GM23338 (cell line): ENCODE data around the gene ITCH. TPM values are rescaled to one million over a fixed set of nuclear protein-coding genes. Genes with fewer than 3 reads are reported as not detected.

Experiments
- ATAC-seq: fragments of 200-7000 bp; cut with Tn5 transposase; 3 replicates; pipeline ENCODE4 v1.9.1; 2020
- DNase-seq: peaks from one replicate; pipeline ENCODE4 v3.0.0-alpha.2; 2015; ENCODE audit warnings: low spot score
- H2AFZ ChIP-seq: fragments of 200-600 bp; sonication (generic); 2 replicates; pipeline ENCODE4 v1.8.0; 2016; ENCODE audit warnings: antibody characterized with exemption, mild to moderate bottlenecking, moderate library complexity
- H3F3A ChIP-seq: fragments of 200-600 bp; sonication (generic); replicated peaks from 2 replicates; pipeline ENCODE4 v1.8.0; 2017; ENCODE audit warnings: antibody characterized with exemption, mixed run types, low read depth
- H3K27ac ChIP-seq: fragments of 200-600 bp; sonication (generic); 2 replicates; pipeline ENCODE4 v1.6.1; 2016; ENCODE audit warnings: low read depth
- H3K27me3 ChIP-seq: fragments of 200-600 bp; sonication (generic); 2 replicates; pipeline ENCODE4 v1.8.0; 2016; ENCODE audit warnings: mild to moderate bottlenecking, mixed run types, moderate library complexity; ENCODE audit not compliant: insufficient read depth
- H3K36me3 ChIP-seq: fragments of 200-600 bp; sonication (generic); 2 replicates; pipeline ENCODE4 v1.8.0; 2016; ENCODE audit warnings: mild to moderate bottlenecking; ENCODE audit not compliant: insufficient read depth
- H3K4me1 ChIP-seq: fragments of 200-600 bp; sonication (generic); 2 replicates; pipeline ENCODE4 v1.8.0; 2016; ENCODE audit warnings: mild to moderate bottlenecking, moderate library complexity; ENCODE audit not compliant: insufficient read depth
- H3K4me2 ChIP-seq: fragments of 200-600 bp; sonication (generic); 2 replicates; pipeline ENCODE4 v1.7.1; 2017; ENCODE audit warnings: mixed run types
- H3K4me3 ChIP-seq: fragments of 200-600 bp; sonication (generic); 2 replicates; pipeline ENCODE4 v1.6.1; 2016; ENCODE audit warnings: mixed run types
- H3K79me2 ChIP-seq: fragments of 200-600 bp; sonication (generic); replicated peaks from 2 replicates; pipeline ENCODE4 v1.8.0; 2017; ENCODE audit warnings: mild to moderate bottlenecking; ENCODE audit not compliant: insufficient read depth
- H3K9me2 ChIP-seq: fragments of 200-600 bp; sonication (generic); 2 replicates; pipeline ENCODE4 v1.8.0; 2017; ENCODE audit not compliant: insufficient read depth
- H4K20me1 ChIP-seq: fragments of 200-600 bp; sonication (generic); replicated peaks from 2 replicates; pipeline ENCODE4 v1.8.0; 2017; ENCODE audit warnings: mild to moderate bottlenecking; ENCODE audit not compliant: insufficient read depth
- H3K27ac Mint-ChIP-seq: 2 replicates; pipeline ENCODE4 v1.8.0; 2020; ENCODE audit warnings: inconsistent platforms, mild to moderate bottlenecking, moderate library complexity, mixed read lengths
- H3K27me3 Mint-ChIP-seq: 3 replicates; pipeline ENCODE4 v1.8.0; 2022; ENCODE audit warnings: low read depth, mild to moderate bottlenecking, moderate library complexity, mixed read lengths, inconsistent platforms; ENCODE audit not compliant: insufficient read depth, poor library complexity
- H3K36me3 Mint-ChIP-seq: 3 replicates; pipeline ENCODE4 v1.8.0; 2021; ENCODE audit warnings: low read depth, mild to moderate bottlenecking, inconsistent platforms, moderate library complexity, mixed read lengths
- H3K4me1 Mint-ChIP-seq: 3 replicates; pipeline ENCODE4 v1.8.0; 2020; ENCODE audit warnings: mild to moderate bottlenecking, inconsistent platforms, mixed read lengths
- H3K4me3 Mint-ChIP-seq: 3 replicates; pipeline ENCODE4 v1.8.0; 2021; ENCODE audit warnings: moderate library complexity, mild to moderate bottlenecking, inconsistent platforms, mixed read lengths
- H3K9me3 Mint-ChIP-seq: 3 replicates; pipeline ENCODE4 v1.8.0; 2020; ENCODE audit warnings: moderate library complexity, mild to moderate bottlenecking, inconsistent platforms, mixed read lengths
- CREB1 ChIP-seq: fragments of 250-450 bp; sonication (Bioruptor Pico); IDR thresholded peaks from 2 replicates; pipeline ENCODE4 v1.5.0; 2020; ENCODE audit warnings: low read depth, mild to moderate bottlenecking, moderate library complexity
- CTCF ChIP-seq, 2 experiments: fragments of 200-600 bp in 1 of 2; sonication (generic) in 1 of 2; conservative IDR thresholded peaks; 2 replicates each; pipeline versions ENCODE4 v1.5.1 to v1.6.1; 2016 to 2017; ENCODE audit warnings: antibody characterized with exemption in 2 of 2, low read depth in 2 of 2, mild to moderate bottlenecking in 2 of 2, moderate library complexity in 1 of 2
- ETS1 ChIP-seq: IDR thresholded peaks from 2 replicates; pipeline ENCODE4 v1.6.1; 2016; ENCODE audit warnings: antibody characterized with exemption
- EZH2 ChIP-seq: fragments of 200-600 bp; sonication (generic); IDR thresholded peaks from one replicate; pipeline ENCODE4 v1.8.0; 2017; ENCODE audit warnings: antibody characterized with exemption, mild to moderate bottlenecking, low read depth; ENCODE audit not compliant: unreplicated experiment
- EZH2phosphoT487 ChIP-seq: fragments of 200-600 bp; sonication (generic); IDR thresholded peaks from one replicate; pipeline ENCODE4 v1.8.1; 2018; ENCODE audit warnings: antibody characterized with exemption; ENCODE audit not compliant: unreplicated experiment
- JUNB ChIP-seq: IDR thresholded peaks from one replicate; pipeline ENCODE4 v1.6.1; 2016; ENCODE audit warnings: antibody characterized with exemption; ENCODE audit not compliant: unreplicated experiment
- NANOG ChIP-seq: IDR thresholded peaks from 2 replicates; pipeline ENCODE4 v1.6.1; 2016; ENCODE audit warnings: antibody characterized with exemption, borderline replicate concordance
- POLR2AphosphoS5 ChIP-seq: IDR thresholded peaks from 2 replicates; pipeline ENCODE4 v1.6.1; 2016; ENCODE audit warnings: antibody characterized with exemption, low read depth
- STAT1 ChIP-seq: IDR thresholded peaks from one replicate; pipeline ENCODE4 v1.6.1; 2016; ENCODE audit warnings: antibody characterized with exemption; ENCODE audit not compliant: unreplicated experiment
- ZNF114 ChIP-seq: fragments of 250-450 bp; sonication (Bioruptor Pico); IDR thresholded peaks from 2 replicates; pipeline ENCODE4 v1.5.0; 2020; ENCODE audit warnings: mild to moderate bottlenecking, moderate library complexity
- ZNF331 ChIP-seq: fragments of 250-450 bp; sonication (Bioruptor Pico); IDR thresholded peaks from 2 replicates; pipeline ENCODE4 v1.5.0; 2020; ENCODE audit warnings: low read depth, mild to moderate bottlenecking, moderate library complexity
- polyA plus RNA-seq: library from polyadenylated mRNA; unstranded; fragments of >200 nt; fragmentation: Nextera tagmentation; extraction: Ambion mirVana; gene quantifications from 2 replicates; pipeline ENCODE4 v1.2.1, GENCODE V29; 2016
- total RNA-seq: library from RNA; depleted of rRNA; stranded (reverse); fragments of >200 nt; shearing (Covaris generic); gene quantifications from 2 replicates; pipeline ENCODE4 v1.2.3, GENCODE V29; 2014
- TF ChIP-seq, protein P1 (sequence below): fragments of 250-450 bp; sonication (Bioruptor Pico); IDR thresholded peaks from 2 replicates; pipeline ENCODE4 v1.5.0; 2020; ENCODE audit warnings: mild to moderate bottlenecking, moderate library complexity
- TF ChIP-seq, protein P2 (sequence below): IDR thresholded peaks from one replicate; pipeline ENCODE4 v1.6.1; 2018; ENCODE audit warnings: antibody characterized with exemption; ENCODE audit not compliant: unreplicated experiment

Gene ITCH
- total and polyA plus RNA-seq, 2 experiments from 2014 or later, result 16.4 to 31.6 TPM

- Mint-ChIP-seq H3K9me3 (0 out of 3 replicates have a peak, but pooled peaks cover 3% of the 10 kb centered on the region), H3K27ac (no peak overlapping the region), H3K27me3 (peaks cover 16% of the 10 kb centered on the region), H3K36me3 (no peaks in the 10 kb centered on the region), H3K4me3 (no peak overlapping the region; the same call in 2 of the 3 replicates), H3K4me1 (peaks cover 13% of the 10 kb centered on the region)
- DNase-seq, result no peak
- Histone ChIP-seq H3F3A (no peaks in the 10 kb centered on the region), H3K9me2 (no peaks in the 10 kb centered on the region), H3K79me2 (no peaks in the 10 kb centered on the region), H3K4me3 (no peak overlapping the region), H3K4me1 (peaks cover 3% of the 10 kb centered on the region; the same call in 1 of the 2 replicates), H3K27me3 (peaks cover 4% of the 10 kb centered on the region; the same call in 1 of the 2 replicates), H2AFZ (peak overlapping the region; percentile 18; the same call in 1 of the 2 replicates), H3K4me2 (no peak overlapping the region), H4K20me1 (no peaks in the 10 kb centered on the region), H3K27ac (no peak overlapping the region), H3K36me3 (no peaks in the 10 kb centered on the region)
- TF ChIP-seq ETS1 (no peak), EZH2phosphoT487 (no peak), JUNB (no peak), NANOG (no peak), POLR2AphosphoS5 (no peak), ZNF331 (CRISPR knock-in tag) (no peak), CTCF (conservative IDR thresholded peaks at IDR 0.05; ENCODE audit: low read depth in 2 of 2) (no peak), CREB1 (CRISPR knock-in tag) (no peak), ZNF114 (CRISPR knock-in tag) (no peak), EZH2 (no peak), STAT1 (no peak)
- TF ChIP-seq, protein P1, sequence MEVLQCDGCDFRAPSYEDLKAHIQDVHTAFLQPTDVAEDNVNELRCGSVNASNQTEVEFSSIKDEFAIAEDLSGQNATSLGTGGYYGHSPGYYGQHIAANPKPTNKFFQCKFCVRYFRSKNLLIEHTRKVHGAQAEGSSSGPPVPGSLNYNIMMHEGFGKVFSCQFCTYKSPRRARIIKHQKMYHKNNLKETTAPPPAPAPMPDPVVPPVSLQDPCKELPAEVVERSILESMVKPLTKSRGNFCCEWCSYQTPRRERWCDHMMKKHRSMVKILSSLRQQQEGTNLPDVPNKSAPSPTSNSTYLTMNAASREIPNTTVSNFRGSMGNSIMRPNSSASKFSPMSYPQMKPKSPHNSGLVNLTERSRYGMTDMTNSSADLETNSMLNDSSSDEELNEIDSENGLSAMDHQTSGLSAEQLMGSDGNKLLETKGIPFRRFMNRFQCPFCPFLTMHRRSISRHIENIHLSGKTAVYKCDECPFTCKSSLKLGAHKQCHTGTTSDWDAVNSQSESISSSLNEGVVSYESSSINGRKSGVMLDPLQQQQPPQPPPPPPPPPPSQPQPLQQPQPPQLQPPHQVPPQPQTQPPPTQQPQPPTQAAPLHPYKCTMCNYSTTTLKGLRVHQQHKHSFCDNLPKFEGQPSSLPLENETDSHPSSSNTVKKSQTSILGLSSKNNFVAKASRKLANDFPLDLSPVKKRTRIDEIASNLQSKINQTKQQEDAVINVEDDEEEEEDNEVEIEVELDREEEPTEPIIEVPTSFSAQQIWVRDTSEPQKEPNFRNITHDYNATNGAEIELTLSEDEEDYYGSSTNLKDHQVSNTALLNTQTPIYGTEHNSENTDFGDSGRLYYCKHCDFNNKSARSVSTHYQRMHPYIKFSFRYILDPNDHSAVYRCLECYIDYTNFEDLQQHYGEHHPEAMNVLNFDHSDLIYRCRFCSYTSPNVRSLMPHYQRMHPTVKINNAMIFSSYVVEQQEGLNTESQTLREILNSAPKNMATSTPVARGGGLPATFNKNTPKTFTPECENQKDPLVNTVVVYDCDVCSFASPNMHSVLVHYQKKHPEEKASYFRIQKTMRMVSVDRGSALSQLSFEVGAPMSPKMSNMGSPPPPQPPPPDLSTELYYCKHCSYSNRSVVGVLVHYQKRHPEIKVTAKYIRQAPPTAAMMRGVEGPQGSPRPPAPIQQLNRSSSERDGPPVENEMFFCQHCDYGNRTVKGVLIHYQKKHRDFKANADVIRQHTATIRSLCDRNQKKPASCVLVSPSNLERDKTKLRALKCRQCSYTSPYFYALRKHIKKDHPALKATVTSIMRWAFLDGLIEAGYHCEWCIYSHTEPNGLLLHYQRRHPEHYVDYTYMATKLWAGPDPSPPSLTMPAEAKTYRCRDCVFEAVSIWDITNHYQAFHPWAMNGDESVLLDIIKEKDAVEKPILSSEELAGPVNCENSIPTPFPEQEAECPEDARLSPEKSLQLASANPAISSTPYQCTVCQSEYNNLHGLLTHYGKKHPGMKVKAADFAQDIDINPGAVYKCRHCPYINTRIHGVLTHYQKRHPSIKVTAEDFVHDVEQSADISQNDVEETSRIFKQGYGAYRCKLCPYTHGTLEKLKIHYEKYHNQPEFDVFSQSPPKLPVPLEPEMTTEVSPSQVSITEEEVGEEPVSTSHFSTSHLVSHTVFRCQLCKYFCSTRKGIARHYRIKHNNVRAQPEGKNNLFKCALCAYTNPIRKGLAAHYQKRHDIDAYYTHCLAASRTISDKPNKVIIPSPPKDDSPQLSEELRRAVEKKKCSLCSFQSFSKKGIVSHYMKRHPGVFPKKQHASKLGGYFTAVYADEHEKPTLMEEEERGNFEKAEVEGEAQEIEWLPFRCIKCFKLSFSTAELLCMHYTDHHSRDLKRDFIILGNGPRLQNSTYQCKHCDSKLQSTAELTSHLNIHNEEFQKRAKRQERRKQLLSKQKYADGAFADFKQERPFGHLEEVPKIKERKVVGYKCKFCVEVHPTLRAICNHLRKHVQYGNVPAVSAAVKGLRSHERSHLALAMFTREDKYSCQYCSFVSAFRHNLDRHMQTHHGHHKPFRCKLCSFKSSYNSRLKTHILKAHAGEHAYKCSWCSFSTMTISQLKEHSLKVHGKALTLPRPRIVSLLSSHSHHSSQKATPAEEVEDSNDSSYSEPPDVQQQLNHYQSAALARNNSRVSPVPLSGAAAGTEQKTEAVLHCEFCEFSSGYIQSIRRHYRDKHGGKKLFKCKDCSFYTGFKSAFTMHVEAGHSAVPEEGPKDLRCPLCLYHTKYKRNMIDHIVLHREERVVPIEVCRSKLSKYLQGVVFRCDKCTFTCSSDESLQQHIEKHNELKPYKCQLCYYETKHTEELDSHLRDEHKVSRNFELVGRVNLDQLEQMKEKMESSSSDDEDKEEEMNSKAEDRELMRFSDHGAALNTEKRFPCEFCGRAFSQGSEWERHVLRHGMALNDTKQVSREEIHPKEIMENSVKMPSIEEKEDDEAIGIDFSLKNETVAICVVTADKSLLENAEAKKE, result no peak
- TF ChIP-seq, protein P2, sequence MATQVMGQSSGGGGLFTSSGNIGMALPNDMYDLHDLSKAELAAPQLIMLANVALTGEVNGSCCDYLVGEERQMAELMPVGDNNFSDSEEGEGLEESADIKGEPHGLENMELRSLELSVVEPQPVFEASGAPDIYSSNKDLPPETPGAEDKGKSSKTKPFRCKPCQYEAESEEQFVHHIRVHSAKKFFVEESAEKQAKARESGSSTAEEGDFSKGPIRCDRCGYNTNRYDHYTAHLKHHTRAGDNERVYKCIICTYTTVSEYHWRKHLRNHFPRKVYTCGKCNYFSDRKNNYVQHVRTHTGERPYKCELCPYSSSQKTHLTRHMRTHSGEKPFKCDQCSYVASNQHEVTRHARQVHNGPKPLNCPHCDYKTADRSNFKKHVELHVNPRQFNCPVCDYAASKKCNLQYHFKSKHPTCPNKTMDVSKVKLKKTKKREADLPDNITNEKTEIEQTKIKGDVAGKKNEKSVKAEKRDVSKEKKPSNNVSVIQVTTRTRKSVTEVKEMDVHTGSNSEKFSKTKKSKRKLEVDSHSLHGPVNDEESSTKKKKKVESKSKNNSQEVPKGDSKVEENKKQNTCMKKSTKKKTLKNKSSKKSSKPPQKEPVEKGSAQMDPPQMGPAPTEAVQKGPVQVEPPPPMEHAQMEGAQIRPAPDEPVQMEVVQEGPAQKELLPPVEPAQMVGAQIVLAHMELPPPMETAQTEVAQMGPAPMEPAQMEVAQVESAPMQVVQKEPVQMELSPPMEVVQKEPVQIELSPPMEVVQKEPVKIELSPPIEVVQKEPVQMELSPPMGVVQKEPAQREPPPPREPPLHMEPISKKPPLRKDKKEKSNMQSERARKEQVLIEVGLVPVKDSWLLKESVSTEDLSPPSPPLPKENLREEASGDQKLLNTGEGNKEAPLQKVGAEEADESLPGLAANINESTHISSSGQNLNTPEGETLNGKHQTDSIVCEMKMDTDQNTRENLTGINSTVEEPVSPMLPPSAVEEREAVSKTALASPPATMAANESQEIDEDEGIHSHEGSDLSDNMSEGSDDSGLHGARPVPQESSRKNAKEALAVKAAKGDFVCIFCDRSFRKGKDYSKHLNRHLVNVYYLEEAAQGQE, result no peak
- ATAC-seq, result no peak; the same call in 2 of the 3 replicates
Measured at GRCh38 chr20:34549929-34550305, 186.8 kb downstream of the ITCH start.
